RWPE2 (cell line): ENCODE data around the gene TPCN2.
"Not testable (repeated sequence)": the region's sequence is repeated elsewhere in the genome, so short reads cannot be mapped to it uniquely, and the experiment has no call there.

Experiments
- ATAC-seq: fragments of 200-7000 bp; cut with Tn5 transposase; 3 replicates; pipeline ENCODE4 v1.9.1; 2021; ENCODE audit warnings: low read depth
- DNase-seq: peaks from one replicate; pipeline ENCODE4 v3.0.0-alpha.2; 2020; ENCODE audit warnings: low spot score
- H3K27ac ChIP-seq: fragments of 450-650 bp; 2 replicates; pipeline ENCODE4 v1.5.1; 2017; ENCODE audit warnings: mild to moderate bottlenecking; ENCODE audit not compliant: poor library complexity, severe bottlenecking
- H3K27me3 ChIP-seq: fragments of 250-450 bp; sonication (Bioruptor Pico); 2 replicates; pipeline ENCODE4 v1.5.1; 2021; ENCODE audit warnings: mild to moderate bottlenecking, moderate library complexity; ENCODE audit not compliant: insufficient read depth, poor library complexity, severe bottlenecking
- H3K36me3 ChIP-seq: fragments of 250-450 bp; sonication (Bioruptor Pico); 2 replicates; pipeline ENCODE4 v1.5.1; 2020; ENCODE audit warnings: low read depth, mild to moderate bottlenecking, moderate library complexity
- H3K4me1 ChIP-seq: fragments of 250-450 bp; sonication (Bioruptor Pico); 2 replicates; pipeline ENCODE4 v1.5.1; 2021; ENCODE audit warnings: mild to moderate bottlenecking, moderate library complexity; ENCODE audit not compliant: insufficient read depth, poor library complexity, severe bottlenecking
- H3K4me3 ChIP-seq: fragments of 250-450 bp; sonication (Bioruptor Pico); 2 replicates; pipeline ENCODE4 v1.5.1; 2021; ENCODE audit warnings: mild to moderate bottlenecking, moderate library complexity; ENCODE audit not compliant: severe bottlenecking
- H3K9me3 ChIP-seq: fragments of 250-450 bp; sonication (Bioruptor Pico); 2 replicates; pipeline ENCODE4 v1.5.1; 2021; ENCODE audit warnings: mild to moderate bottlenecking, moderate library complexity; ENCODE audit not compliant: severe bottlenecking
- CTCF ChIP-seq: fragments of 450-650 bp; IDR thresholded peaks from one replicate; pipeline ENCODE4 v1.5.1; 2017; ENCODE audit warnings: mild to moderate bottlenecking, moderate library complexity; ENCODE audit not compliant: poor library complexity, severe bottlenecking

The TPCN2 gene

GRCh38 chr11:69138265-69138664 lies 89.5 kb downstream of the TPCN2 start:
- H3K36me3 ChIP-seq = no peaks in the 10 kb centered on the region
- ATAC-seq (peak; percentile 73; the same call in 2 of the 3 replicates), DNase-seq (no peak)
- TF ChIP-seq CTCF = no peak
- no peak overlapping the region for H3K4me3 ChIP-seq
- H3K27ac ChIP-seq = no peak overlapping the region
- H3K27me3 ChIP-seq = no peaks in the 10 kb centered on the region
- peaks cover 16% of the 10 kb centered on the region for H3K4me1 ChIP-seq
- no peaks in the 10 kb centered on the region for H3K9me3 ChIP-seq

GRCh38 chr11:69140161-69140560 lies 91.4 kb downstream of the TPCN2 start:
- not testable (repeated sequence) for H3K9me3 ChIP-seq, H3K27ac ChIP-seq, H3K36me3 ChIP-seq

GRCh38 chr11:69140635-69141034 lies 91.9 kb downstream of the TPCN2 start:
- TF ChIP-seq CTCF = no peak
- no peaks in the 10 kb centered on the region for H3K36me3 ChIP-seq
- H3K27ac ChIP-seq = no peak overlapping the region
- DNase-seq (no peak), ATAC-seq (peak; percentile 46; the same call in 1 of the 3 replicates)
- peaks cover 2% of the 10 kb centered on the region for H3K9me3 ChIP-seq
- H3K27me3 ChIP-seq = no peaks in the 10 kb centered on the region
- no peak overlapping the region for H3K4me3 ChIP-seq
- H3K4me1 ChIP-seq = peaks cover 20% of the 10 kb centered on the region

More at GRCh38 chr11:69140161-69140560, 91.4 kb downstream of the TPCN2 start:
- peaks cover 20% of the 10 kb centered on the region for H3K4me1 ChIP-seq
- not testable (repeated sequence) for H3K4me3 ChIP-seq, ATAC-seq, DNase-seq, H3K27me3 ChIP-seq

GRCh38 chr11:69141742-69142141 lies 93.0 kb downstream of the TPCN2 start:
- H3K36me3 ChIP-seq = no peaks in the 10 kb centered on the region
- TF ChIP-seq CTCF = no peak
- DNase-seq (no peak), ATAC-seq (no peak)
- H3K27ac ChIP-seq = no peak overlapping the region
- H3K4me1 ChIP-seq = peaks cover 20% of the 10 kb centered on the region
- no peaks in the 10 kb centered on the region for H3K27me3 ChIP-seq
- peaks cover 7% of the 10 kb centered on the region for H3K9me3 ChIP-seq
- H3K4me3 ChIP-seq = no peak overlapping the region

GRCh38 chr11:69142895-69143294 lies 94.2 kb downstream of the TPCN2 start:
- Histone ChIP-seq H3K27ac (no peak overlapping the region), H3K36me3 (no peaks in the 10 kb centered on the region), H3K9me3 (peaks cover 11% of the 10 kb centered on the region), H3K4me1 (peaks cover 20% of the 10 kb centered on the region), H3K4me3 (no peak overlapping the region), H3K27me3 (no peaks in the 10 kb centered on the region)
- ATAC-seq (no peak), DNase-seq (no peak)
- TF ChIP-seq CTCF = no peak
